H1 (cell line): ENCODE measurements around the gene ENO4. TPM values are rescaled to one million over a fixed set of nuclear protein-coding genes. Genes with fewer than 3 reads are reported as not detected.

ENCODE experiments used
- NANOG ChIP-seq: IDR thresholded peaks from 2 replicates; pipeline ENCODE4 v1.6.1; 2011; ENCODE audit warnings: low read length, low read depth, mild to moderate bottlenecking, inconsistent platforms; ENCODE audit not compliant: insufficient read depth, poor library complexity, severe bottlenecking
- SIX5 ChIP-seq: IDR thresholded peaks from 2 replicates; pipeline ENCODE4 v1.6.1; 2011; ENCODE audit warnings: mild to moderate bottlenecking, low read depth, low read length
- polyA plus RNA-seq, 7 experiments: library from polyadenylated mRNA; depleted of rRNA in 3 of 7; stranded (reverse) in 5 of 7; unstranded in 2 of 7; fragments of >200 nt in 5 of 7; fragments of 200-250 nt in 2 of 7; gene quantifications; 1 replicate in 5 of 7; 2 replicates in 1 of 7; 4 replicates in 1 of 7; pipeline versions ENCODE4 v1.2.1 to v1.2.3, GENCODE V29; 2011 to 2013; ENCODE audit warnings: missing spikeins in 2 of 7, mixed read lengths in 2 of 7
- total RNA-seq: library from RNA; stranded (reverse); fragmentation: NEBNext Ultra II Directional; extraction: Animal tissue kit (Norgen Biotek cat#: 25700); gene quantifications from 2 replicates; pipeline ENCODE4 v1.2.1, GENCODE V29; 2021
- TF ChIP-seq, protein P1 (sequence below): fragments of 300-600 bp; sonication (generic); IDR thresholded peaks from 2 replicates; pipeline ENCODE4 v1.7.1; 2012; ENCODE audit warnings: low read length, moderate library complexity, mild to moderate bottlenecking, inconsistent platforms; ENCODE audit not compliant: insufficient replicate concordance

The ENO4 gene
- total and polyA plus RNA-seq, 2 of the 8 experiments (the other 6 are each of a cell fraction or from before 2014, with no cell fraction given), result 0.77 TPM; not detected in 1

- TF ChIP-seq, protein P1, sequence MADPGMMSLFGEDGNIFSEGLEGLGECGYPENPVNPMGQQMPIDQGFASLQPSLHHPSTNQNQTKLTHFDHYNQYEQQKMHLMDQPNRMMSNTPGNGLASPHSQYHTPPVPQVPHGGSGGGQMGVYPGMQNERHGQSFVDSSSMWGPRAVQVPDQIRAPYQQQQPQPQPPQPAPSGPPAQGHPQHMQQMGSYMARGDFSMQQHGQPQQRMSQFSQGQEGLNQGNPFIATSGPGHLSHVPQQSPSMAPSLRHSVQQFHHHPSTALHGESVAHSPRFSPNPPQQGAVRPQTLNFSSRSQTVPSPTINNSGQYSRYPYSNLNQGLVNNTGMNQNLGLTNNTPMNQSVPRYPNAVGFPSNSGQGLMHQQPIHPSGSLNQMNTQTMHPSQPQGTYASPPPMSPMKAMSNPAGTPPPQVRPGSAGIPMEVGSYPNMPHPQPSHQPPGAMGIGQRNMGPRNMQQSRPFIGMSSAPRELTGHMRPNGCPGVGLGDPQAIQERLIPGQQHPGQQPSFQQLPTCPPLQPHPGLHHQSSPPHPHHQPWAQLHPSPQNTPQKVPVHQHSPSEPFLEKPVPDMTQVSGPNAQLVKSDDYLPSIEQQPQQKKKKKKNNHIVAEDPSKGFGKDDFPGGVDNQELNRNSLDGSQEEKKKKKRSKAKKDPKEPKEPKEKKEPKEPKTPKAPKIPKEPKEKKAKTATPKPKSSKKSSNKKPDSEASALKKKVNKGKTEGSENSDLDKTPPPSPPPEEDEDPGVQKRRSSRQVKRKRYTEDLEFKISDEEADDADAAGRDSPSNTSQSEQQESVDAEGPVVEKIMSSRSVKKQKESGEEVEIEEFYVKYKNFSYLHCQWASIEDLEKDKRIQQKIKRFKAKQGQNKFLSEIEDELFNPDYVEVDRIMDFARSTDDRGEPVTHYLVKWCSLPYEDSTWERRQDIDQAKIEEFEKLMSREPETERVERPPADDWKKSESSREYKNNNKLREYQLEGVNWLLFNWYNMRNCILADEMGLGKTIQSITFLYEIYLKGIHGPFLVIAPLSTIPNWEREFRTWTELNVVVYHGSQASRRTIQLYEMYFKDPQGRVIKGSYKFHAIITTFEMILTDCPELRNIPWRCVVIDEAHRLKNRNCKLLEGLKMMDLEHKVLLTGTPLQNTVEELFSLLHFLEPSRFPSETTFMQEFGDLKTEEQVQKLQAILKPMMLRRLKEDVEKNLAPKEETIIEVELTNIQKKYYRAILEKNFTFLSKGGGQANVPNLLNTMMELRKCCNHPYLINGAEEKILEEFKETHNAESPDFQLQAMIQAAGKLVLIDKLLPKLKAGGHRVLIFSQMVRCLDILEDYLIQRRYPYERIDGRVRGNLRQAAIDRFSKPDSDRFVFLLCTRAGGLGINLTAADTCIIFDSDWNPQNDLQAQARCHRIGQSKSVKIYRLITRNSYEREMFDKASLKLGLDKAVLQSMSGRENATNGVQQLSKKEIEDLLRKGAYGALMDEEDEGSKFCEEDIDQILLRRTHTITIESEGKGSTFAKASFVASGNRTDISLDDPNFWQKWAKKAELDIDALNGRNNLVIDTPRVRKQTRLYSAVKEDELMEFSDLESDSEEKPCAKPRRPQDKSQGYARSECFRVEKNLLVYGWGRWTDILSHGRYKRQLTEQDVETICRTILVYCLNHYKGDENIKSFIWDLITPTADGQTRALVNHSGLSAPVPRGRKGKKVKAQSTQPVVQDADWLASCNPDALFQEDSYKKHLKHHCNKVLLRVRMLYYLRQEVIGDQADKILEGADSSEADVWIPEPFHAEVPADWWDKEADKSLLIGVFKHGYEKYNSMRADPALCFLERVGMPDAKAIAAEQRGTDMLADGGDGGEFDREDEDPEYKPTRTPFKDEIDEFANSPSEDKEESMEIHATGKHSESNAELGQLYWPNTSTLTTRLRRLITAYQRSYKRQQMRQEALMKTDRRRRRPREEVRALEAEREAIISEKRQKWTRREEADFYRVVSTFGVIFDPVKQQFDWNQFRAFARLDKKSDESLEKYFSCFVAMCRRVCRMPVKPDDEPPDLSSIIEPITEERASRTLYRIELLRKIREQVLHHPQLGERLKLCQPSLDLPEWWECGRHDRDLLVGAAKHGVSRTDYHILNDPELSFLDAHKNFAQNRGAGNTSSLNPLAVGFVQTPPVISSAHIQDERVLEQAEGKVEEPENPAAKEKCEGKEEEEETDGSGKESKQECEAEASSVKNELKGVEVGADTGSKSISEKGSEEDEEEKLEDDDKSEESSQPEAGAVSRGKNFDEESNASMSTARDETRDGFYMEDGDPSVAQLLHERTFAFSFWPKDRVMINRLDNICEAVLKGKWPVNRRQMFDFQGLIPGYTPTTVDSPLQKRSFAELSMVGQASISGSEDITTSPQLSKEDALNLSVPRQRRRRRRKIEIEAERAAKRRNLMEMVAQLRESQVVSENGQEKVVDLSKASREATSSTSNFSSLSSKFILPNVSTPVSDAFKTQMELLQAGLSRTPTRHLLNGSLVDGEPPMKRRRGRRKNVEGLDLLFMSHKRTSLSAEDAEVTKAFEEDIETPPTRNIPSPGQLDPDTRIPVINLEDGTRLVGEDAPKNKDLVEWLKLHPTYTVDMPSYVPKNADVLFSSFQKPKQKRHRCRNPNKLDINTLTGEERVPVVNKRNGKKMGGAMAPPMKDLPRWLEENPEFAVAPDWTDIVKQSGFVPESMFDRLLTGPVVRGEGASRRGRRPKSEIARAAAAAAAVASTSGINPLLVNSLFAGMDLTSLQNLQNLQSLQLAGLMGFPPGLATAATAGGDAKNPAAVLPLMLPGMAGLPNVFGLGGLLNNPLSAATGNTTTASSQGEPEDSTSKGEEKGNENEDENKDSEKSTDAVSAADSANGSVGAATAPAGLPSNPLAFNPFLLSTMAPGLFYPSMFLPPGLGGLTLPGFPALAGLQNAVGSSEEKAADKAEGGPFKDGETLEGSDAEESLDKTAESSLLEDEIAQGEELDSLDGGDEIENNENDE, result no peak
- TF ChIP-seq SIX5, result no peak
- no peak for TF ChIP-seq NANOG
Observed at GRCh38 chr10:116866987-116867595, 17.8 kb downstream of the ENO4 start (continued).
